Lung (tissue), 12 donors: ENCODE data around the gene C1orf21. TPM values are rescaled to one million over a fixed set of nuclear protein-coding genes. Genes with fewer than 3 reads are reported as not detected.
A peak's percentile ranks its signal among the peaks of the same experiment; 100 is the strongest.

Experiments
- ATAC-seq: fragments of 200-7000 bp; cut with Tn5 transposase; one replicate; pipeline ENCODE4 v1.9.1; 2020; ENCODE audit warnings: moderate number of reproducible peaks; ENCODE audit not compliant: insufficient read depth, low FRiP score
- DNase-seq, 3 donors: peaks; one replicate each; pipeline ENCODE4 v3.0.0-alpha.2; 2013 to 2017
- H3K27ac ChIP-seq, 2 donors: one replicate each; pipeline ENCODE4 v1.5.1; 2013; ENCODE audit warnings: mild to moderate bottlenecking in 2 of 2, moderate library complexity in 2 of 2, control low read depth in 1 of 2, inconsistent platforms in 1 of 2, low read depth in 1 of 2, low read length in 1 of 2
- H3K27me3 ChIP-seq, 3 donors: one replicate each; pipeline ENCODE4 v1.5.1; 2013; ENCODE audit warnings: low read length in 2 of 3; ENCODE audit not compliant: control insufficient read depth in 3 of 3, insufficient read depth in 3 of 3
- H3K36me3 ChIP-seq, 4 donors: one replicate each; pipeline ENCODE4 v1.5.1; 2013; ENCODE audit warnings: low read length in 4 of 4, mild to moderate bottlenecking in 1 of 4, moderate library complexity in 1 of 4; ENCODE audit not compliant: control insufficient read depth in 4 of 4, insufficient read depth in 4 of 4
- H3K4me1 ChIP-seq, 5 donors: one replicate each; pipeline ENCODE4 v1.5.1; 2013; ENCODE audit warnings: low read length in 5 of 5, mild to moderate bottlenecking in 2 of 5, moderate library complexity in 1 of 5; ENCODE audit not compliant: control insufficient read depth in 5 of 5, insufficient read depth in 5 of 5
- H3K4me3 ChIP-seq: one replicate; pipeline ENCODE4 v1.5.1; 2013; ENCODE audit warnings: mild to moderate bottlenecking, control low read depth, moderate library complexity
- H3K9ac ChIP-seq, 2 donors: one replicate each; pipeline ENCODE4 v1.5.1; 2013; ENCODE audit warnings: low read length in 2 of 2, control low read depth in 1 of 2; ENCODE audit not compliant: insufficient read depth in 1 of 2
- H3K9me3 ChIP-seq, 4 donors: one replicate each; pipeline ENCODE4 v1.5.1; 2013; ENCODE audit warnings: low read length in 3 of 4, mild to moderate bottlenecking in 1 of 4, moderate library complexity in 1 of 4; ENCODE audit not compliant: control insufficient read depth in 4 of 4, insufficient read depth in 3 of 4
- CTCF ChIP-seq: IDR thresholded peaks from 2 replicates; pipeline ENCODE4 v1.5.1; 2012; ENCODE audit warnings: mild to moderate bottlenecking; ENCODE audit errors: control extremely low read depth, extremely low read depth
- WGBS, 2 donors: extraction: QIAGEN DNeasy Blood & Tissue Kit; methylation state at CpG; one replicate each; pipeline ENCODE4 v1.1.7; 2013; 5-methylcytosine and 5-hydroxymethylcytosine counted together
- polyA plus RNA-seq, 2 donors: library from polyadenylated mRNA; stranded (reverse); fragments of 200-250 nt; gene quantifications; one replicate each; pipeline ENCODE4 v1.2.1, GENCODE V29; 2013
- total RNA-seq, 2 donors: library from RNA; depleted of rRNA in 1 of 2; stranded (reverse); fragments of >200 nt in 1 of 2; gene quantifications; one replicate each; pipeline ENCODE4 v1.2.1, GENCODE V29; 2014 to 2021
- donor health status: control.
- donor health status: control.
- donor health status: Bipolar disorder and iron deficiency.
- donor health status: healthy.
- donor health status: DM: yes; HTN: yes; CAD: no.

C1orf21 gene
- total and polyA plus RNA-seq, 4 donors, result 16.2 to 59.9 (median 45.5) TPM

DNA sequence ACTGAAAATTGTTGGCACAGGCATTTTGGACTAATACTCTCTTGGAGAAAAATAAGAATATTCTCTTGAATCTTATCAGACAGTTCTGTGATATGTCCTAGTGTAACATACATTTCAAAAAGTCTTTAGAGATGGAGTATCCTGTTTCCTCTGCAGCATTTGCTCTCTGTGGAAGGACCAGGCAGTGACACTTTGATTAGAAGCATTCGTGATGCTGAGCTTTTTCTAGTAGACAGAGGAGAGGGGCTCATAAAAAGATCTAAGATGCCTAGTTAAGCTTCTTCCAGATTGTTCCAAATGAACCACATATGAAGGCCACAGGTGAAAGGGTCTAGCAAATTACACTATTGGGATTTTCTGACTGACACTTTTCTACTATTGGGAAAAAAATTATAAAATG lies 120.3 kb downstream of the C1orf21 start:
- Histone ChIP-seq H3K9ac (no peak overlapping the region), H3K4me1 (peaks cover 0 to 17% (median 9%) of the 10 kb centered on the region in 5 donors), H3K4me3 (no peak overlapping the region), H3K27me3 (no peaks in the 10 kb centered on the region), H3K9me3 (no peaks in the 10 kb centered on the region), H3K27ac (peak overlapping the region in 1 of 2 donors; percentile 64), H3K36me3 (peaks cover 0 to 5% (median 1%) of the 10 kb centered on the region in 4 donors)
- TF ChIP-seq CTCF, result no peak
- WGBS, 2 donors, result 41 to 44% methylated on average over 1 of the region's 1 CpG
- DNase-seq (no peak), ATAC-seq (no peak)

DNA sequence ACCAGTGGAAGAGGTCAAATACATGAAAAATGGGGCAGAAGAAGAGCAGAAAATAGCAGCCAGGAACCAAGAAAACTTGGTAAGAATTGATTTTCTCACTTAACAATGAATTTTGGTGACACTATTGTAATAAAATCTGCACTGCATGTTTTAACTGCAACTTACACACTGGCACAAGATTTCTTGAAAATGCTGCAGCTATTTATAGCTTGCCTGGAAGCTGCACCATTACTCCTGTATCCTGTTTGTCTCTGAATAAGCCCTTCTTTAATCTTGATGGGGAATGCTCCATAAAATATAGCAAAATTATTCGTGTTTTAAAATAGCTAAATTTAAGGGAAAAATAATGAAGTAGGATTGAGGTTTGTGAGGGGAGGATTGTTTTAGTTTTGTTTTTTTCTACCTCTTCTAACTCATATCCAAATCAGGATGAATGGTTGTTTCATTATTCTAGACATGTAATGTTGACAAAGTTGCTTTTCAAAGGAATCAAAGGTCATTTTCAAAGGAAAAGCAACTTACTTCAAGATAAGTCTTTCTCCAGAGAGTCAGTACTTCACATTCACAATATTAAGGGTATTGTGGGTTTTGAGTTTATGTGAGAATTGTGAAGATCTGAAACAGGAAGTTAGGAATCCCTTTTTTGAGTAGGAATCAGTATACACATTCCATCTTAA lies 120.9 kb downstream of the C1orf21 start:
- TF ChIP-seq CTCF, result no peak
- H3K9me3 ChIP-seq, result no peaks in the 10 kb centered on the region
- no peak for ATAC-seq

GRCh38 chr1:184509105-184509504 lies 122.3 kb downstream of the C1orf21 start:
- no peak for TF ChIP-seq CTCF
- no peak for ATAC-seq

More for the DNA sequence above, 120.9 kb downstream of the C1orf21 start:
- no peak overlapping the region for H3K4me3 ChIP-seq
- peaks cover 0 to 17% (median 9%) of the 10 kb centered on the region in 5 donors for H3K4me1 ChIP-seq
- peak in 2 of 3 donors; percentile 17 to 38 for DNase-seq
- peaks cover 0 to 5% (median 2%) of the 10 kb centered on the region in 4 donors for H3K36me3 ChIP-seq
- no peaks in the 10 kb centered on the region for H3K27me3 ChIP-seq
- no peak overlapping the region for H3K9ac ChIP-seq
- H3K27ac ChIP-seq, result peak overlapping the region in 1 of 2 donors; percentile 64
- 8 to 10% methylated on average over 1 of the region's 1 CpG for WGBS, 2 donors

GRCh38 chr1:184510110-184510509 lies 123.3 kb downstream of the C1orf21 start:
- no peak for DNase-seq
- no peak for TF ChIP-seq CTCF
- H3K4me3 ChIP-seq, result no peak overlapping the region
- WGBS, 2 donors, result 75 to 93% methylated on average over 3 of the region's 3 CpGs
- peaks cover 0 to 10% (median 9%) of the 10 kb centered on the region in 5 donors for H3K4me1 ChIP-seq
- no peak overlapping the region for H3K9ac ChIP-seq
- no peaks in the 10 kb centered on the region for H3K27me3 ChIP-seq
- peaks cover 0 to 5% (median 2%) of the 10 kb centered on the region in 4 donors for H3K36me3 ChIP-seq
- no peak overlapping the region for H3K27ac ChIP-seq
- no peaks in the 10 kb centered on the region for H3K9me3 ChIP-seq
- ATAC-seq, result no peak

More at GRCh38 chr1:184509105-184509504, 122.3 kb downstream of the C1orf21 start:
- DNase-seq, result no peak
- H3K9me3 ChIP-seq, result no peaks in the 10 kb centered on the region
- peaks cover 0 to 5% (median 2%) of the 10 kb centered on the region in 4 donors for H3K36me3 ChIP-seq
- no peak overlapping the region for H3K4me3 ChIP-seq
- H3K27me3 ChIP-seq, result no peaks in the 10 kb centered on the region
- 81 to 92% methylated on average over 2 of the region's 2 CpGs for WGBS, 2 donors
- no peak overlapping the region for H3K27ac ChIP-seq
- H3K4me1 ChIP-seq, result peaks cover 0 to 15% (median 9%) of the 10 kb centered on the region in 5 donors
- H3K9ac ChIP-seq, result no peak overlapping the region
